Measurements from ENCODE around the gene SIN3B. TPM values are rescaled to one million over a fixed set of nuclear protein-coding genes. Genes with fewer than 3 reads are reported as not detected.

The SIN3B gene
- total and polyA plus RNA-seq, 9 of the 15 experiments (the other 6 are each of a cell fraction or from before 2014, with no cell fraction given) = 0.51 to 34.2 (median 14.3) TPM

GRCh38 chr19:16889883-16890460 lies 60.8 kb downstream of the SIN3B start (continued):
- no peak for TF ChIP-seq RBM39 (optimal IDR thresholded peaks at IDR 0.05; ENCODE audit: low read depth, low read length)
- TF ChIP-seq ZKSCAN8 (CRISPR knock-in tag; IDR thresholded peaks at IDR 0.05) = peak; percentile 86
- no peak for TF ChIP-seq HES1 (IDR thresholded peaks at IDR 0.05; ENCODE audit: low read depth)
- no peak for TF ChIP-seq PHB (CRISPR knock-in tag; IDR thresholded peaks at IDR 0.05)
- TF ChIP-seq ZFP1 (CRISPR knock-in tag; IDR thresholded peaks at IDR 0.05) = peak; percentile 38; the same call in 1 of the 2 replicates
- TF ChIP-seq BCL6 (CRISPR knock-in tag; IDR thresholded peaks at IDR 0.05) = no peak
- TF ChIP-seq HOMEZ (CRISPR knock-in tag; IDR thresholded peaks at IDR 0.05) = 0 out of 2 replicates have a peak, but pooled peaks have one; percentile 77
- TF ChIP-seq ATF6 (CRISPR knock-in tag; IDR thresholded peaks at IDR 0.05) = peak; percentile 67; the same call in 1 of the 2 replicates
- TF ChIP-seq SUPT5H (IDR thresholded peaks at IDR 0.05) = peak; percentile 36; the same call in 1 of the 2 replicates
- TF ChIP-seq ZNF717 (CRISPR knock-in tag; IDR thresholded peaks at IDR 0.05) = no peak
- no peak for TF ChIP-seq BRD9 (IDR thresholded peaks at IDR 0.05; ENCODE audit: low read depth, partially characterized antibody)
- TF ChIP-seq HOXB6 (CRISPR knock-in tag; IDR thresholded peaks at IDR 0.05; ENCODE audit: borderline replicate concordance) = no peak; the same call in 1 of the 2 replicates
- TF ChIP-seq, protein P1, sequence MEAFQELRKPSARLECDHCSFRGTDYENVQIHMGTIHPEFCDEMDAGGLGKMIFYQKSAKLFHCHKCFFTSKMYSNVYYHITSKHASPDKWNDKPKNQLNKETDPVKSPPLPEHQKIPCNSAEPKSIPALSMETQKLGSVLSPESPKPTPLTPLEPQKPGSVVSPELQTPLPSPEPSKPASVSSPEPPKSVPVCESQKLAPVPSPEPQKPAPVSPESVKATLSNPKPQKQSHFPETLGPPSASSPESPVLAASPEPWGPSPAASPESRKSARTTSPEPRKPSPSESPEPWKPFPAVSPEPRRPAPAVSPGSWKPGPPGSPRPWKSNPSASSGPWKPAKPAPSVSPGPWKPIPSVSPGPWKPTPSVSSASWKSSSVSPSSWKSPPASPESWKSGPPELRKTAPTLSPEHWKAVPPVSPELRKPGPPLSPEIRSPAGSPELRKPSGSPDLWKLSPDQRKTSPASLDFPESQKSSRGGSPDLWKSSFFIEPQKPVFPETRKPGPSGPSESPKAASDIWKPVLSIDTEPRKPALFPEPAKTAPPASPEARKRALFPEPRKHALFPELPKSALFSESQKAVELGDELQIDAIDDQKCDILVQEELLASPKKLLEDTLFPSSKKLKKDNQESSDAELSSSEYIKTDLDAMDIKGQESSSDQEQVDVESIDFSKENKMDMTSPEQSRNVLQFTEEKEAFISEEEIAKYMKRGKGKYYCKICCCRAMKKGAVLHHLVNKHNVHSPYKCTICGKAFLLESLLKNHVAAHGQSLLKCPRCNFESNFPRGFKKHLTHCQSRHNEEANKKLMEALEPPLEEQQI (IDR thresholded peaks at IDR 0.05) = no peak
- TF ChIP-seq CBX1 (IDR thresholded peaks at IDR 0.05; ENCODE audit: low read depth) = no peak
- no peak; the same call in 1 of the 2 replicates for TF ChIP-seq MED1 (CRISPR knock-in tag; IDR thresholded peaks at IDR 0.05; ENCODE audit: borderline replicate concordance)
- peak; percentile 93 for TF ChIP-seq SMAD4 (CRISPR knock-in tag; conservative IDR thresholded peaks at IDR 0.05)
- TF ChIP-seq DIDO1 (tag; IDR thresholded peaks at IDR 0.05; ENCODE audit: low read depth) = no peak
- TF ChIP-seq GMEB1 (CRISPR knock-in tag; IDR thresholded peaks at IDR 0.05) = peak; percentile 50; the same call in 1 of the 2 replicates
- TF ChIP-seq ZNF354B (CRISPR knock-in tag; IDR thresholded peaks at IDR 0.05) = no peak
- TF ChIP-seq, protein P2, sequence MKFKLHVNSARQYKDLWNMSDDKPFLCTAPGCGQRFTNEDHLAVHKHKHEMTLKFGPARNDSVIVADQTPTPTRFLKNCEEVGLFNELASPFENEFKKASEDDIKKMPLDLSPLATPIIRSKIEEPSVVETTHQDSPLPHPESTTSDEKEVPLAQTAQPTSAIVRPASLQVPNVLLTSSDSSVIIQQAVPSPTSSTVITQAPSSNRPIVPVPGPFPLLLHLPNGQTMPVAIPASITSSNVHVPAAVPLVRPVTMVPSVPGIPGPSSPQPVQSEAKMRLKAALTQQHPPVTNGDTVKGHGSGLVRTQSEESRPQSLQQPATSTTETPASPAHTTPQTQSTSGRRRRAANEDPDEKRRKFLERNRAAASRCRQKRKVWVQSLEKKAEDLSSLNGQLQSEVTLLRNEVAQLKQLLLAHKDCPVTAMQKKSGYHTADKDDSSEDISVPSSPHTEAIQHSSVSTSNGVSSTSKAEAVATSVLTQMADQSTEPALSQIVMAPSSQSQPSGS (CRISPR knock-in tag; IDR thresholded peaks at IDR 0.05) = 0 out of 2 replicates have a peak, but pooled peaks have one; percentile 8
